Activated CD8-positive, alpha-beta memory T cell treated with anti-CD3 and anti-CD28 coated beads for 1 hour (primary cell): ENCODE results near the gene RGS4.
"Not testable (repeated sequence)": the region's sequence is repeated elsewhere in the genome, so short reads cannot be mapped to it uniquely, and the experiment has no call there.

Experiments
- DNase-seq, 2 donors: peaks; one replicate each; pipeline ENCODE4 v3.0.0-alpha.2; 2020; ENCODE audit warnings: low read depth in 1 of 2; ENCODE audit errors: extremely low read depth in 1 of 2

RGS4 gene

DNA sequence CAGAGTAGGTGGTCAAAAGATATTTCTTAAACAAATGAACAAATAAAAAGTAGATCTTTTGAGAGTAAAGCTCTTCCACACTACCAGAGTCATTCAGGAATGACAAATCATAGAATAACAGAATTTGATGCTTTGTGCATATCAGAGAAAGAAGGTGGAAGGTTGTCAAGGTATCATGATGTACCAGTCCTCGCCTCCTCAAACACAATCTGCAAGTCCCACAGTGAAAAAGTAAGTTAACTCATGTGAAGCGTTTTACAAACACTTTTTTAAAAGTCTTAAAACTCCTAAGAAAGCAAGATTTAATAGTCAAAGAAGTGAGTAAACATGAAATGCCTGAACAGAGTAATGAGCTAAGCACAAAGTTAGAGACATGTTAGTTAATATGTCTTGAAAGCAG, 2.5 kb upstream of the RGS4 start:
- DNase-seq = no peak

DNA sequence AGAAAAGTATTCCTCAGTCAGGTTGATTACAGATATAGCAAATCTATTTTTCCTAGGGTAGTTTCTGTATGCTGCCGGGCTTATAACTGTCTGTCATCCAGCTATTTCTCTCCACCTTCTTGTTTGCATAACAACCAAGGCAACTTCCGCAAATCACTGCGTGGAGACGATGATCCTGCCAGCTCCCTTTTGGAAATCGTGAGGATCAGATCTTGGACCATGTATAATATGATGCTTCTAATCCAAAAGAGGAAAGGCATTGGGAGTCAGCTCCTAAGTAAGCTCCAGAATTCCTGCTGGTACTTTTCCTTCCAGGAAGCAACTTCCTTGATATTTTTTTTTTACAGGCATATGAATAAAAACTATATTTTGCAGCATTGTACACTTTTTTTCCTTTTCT, 445 bp upstream of the RGS4 start:
- no peak for DNase-seq

GRCh38 chr1:163069655-163070277, 605 bp downstream of the RGS4 start:
- DNase-seq = no peak

- no peak for DNase-seq
Measured at GRCh38 chr1:163071405-163072255, 2.5 kb downstream of the RGS4 start.

DNA sequence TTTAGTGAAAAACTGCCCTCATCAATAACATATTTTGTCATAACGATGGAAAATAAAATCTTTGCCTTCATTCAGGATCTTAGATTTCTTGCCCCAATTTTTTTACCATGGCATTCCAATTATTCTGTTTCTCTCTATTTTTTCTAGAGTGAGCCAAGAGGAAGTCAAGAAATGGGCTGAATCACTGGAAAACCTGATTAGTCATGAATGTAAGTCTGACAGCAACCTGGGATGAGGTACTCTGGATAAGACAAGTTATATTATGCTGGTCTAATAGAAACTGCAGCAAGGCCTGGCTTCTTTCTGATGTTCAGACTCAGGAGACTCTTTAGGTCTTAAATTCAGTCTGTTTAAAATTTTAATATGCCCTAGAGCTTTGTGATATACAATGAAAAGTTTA, 3.5 kb downstream of the RGS4 start:
- no peak for DNase-seq

- DNase-seq = no peak
Measured at GRCh38 chr1:163074004-163074403, 4.8 kb downstream of the RGS4 start.

DNA sequence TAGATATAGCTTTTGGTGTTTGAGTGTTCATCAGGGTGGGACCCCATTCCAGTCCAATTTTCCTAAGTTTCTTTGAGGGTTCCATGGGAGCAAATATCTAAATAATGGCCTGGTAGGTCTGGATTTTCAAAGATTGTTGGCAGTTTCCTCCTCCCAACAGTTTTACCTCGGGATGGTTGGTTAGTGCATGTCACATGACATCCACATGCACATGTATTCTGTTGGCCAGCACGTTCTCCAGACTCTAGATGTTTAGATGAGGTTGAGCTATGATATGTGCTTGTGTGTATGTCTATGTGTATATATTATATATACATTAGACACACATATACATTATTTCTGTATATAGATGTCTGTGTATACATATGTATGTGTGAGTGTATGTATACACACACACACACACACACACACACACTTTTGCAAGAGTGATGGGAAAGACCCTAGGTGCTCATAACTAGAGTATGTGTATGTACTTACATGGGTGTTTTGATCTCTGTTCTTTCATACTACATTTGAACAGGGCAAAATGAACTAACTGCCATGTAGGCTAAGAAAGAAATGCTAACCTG, 5.6 kb downstream of the RGS4 start:
- no peak for DNase-seq

- no peak for DNase-seq
Measured at GRCh38 chr1:163076044-163076443, 6.9 kb downstream of the RGS4 start.

DNA sequence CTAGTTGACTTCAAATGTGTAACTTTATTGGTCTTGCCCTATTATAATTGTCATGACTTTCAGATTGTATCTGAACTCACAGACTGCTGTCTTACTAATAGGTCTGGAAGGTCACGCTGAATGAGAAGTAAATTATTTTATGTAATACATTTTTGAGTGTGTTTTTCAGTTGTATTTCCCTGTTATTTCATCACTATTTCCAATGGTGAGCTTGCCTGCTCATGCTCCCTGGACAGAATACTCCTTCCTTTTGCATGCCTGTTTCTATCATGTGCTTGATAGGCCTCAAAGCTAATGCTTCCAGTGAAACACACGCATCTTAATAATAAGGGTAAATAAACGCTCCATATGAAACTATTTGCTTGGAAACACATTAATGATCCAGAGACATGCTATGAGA, 7.3 kb downstream of the RGS4 start:
- no peak for DNase-seq

DNA sequence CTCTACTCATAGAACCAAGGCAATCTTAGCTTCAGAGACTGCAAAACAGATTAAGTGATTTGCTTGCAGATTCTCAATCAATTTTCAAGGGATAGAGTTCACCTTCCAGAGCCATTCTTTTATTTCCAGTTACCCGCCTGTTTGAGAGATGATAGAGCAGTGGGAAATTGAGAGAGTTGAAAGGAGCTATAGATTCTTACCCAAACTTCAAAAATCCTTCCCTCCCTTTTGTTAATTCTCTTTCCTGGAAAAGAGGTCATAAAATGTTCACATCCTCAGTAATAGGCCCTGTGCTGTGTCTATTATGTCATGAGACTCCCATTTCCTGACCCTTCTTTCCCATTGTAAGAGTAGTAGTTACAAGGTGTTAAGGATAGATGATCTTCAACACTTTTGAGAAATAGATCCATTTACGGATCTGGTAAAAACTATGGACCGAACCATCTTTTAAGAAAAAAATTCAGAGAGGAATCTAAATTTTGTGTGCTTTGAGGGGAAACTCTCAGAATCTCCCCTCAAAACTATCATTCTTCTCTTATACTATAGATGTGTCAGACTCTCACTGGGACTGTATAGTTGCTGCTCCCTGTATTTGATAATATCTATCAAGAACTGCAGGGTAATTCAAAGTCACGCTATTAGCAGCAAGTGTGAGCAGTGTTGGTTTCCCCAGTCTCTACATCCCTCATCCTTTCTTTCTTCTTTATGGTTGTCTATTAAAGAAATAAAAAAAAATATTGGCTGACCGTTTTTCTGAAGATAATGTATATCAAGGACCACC, 8.0 kb downstream of the RGS4 start:
- DNase-seq = no peak

DNA sequence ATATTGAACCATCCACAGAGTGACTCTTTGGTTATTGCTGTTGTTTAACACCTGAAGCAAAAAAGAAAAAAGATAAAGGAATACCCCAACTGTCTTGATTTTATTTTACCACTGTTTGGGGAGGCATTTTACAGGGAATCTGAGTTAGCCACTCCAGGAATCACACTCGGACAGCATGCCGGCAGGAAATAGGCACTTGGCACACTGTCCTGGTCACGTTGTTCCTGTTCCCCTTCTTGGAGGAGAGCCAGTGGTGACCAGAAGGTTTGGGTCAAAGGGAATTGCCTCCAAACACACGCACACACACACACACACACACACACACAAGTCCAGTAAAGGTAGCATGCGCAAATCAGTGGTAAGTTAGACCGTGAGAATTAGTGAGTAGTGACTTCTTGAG, 13.8 kb downstream of the RGS4 start:
- no peak for DNase-seq

DNA sequence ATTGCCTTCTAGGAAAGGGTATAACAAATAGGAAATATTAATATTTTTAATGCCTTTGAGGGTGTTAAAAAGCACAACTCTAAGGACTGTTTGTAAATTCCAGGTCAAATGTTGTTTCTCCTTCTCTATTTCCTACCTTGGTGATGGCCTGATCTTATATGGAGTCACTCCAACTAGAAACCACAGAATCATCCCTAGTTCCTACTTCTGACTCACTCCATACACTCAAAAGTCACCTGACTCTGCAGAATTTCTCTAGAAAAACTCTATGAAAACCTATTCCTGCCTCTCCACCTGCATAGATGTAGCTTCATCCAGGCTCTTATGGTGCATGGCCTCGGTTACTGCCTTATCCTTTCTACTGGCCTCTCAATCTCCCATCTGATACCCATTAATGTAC, 14.5 kb downstream of the RGS4 start:
- DNase-seq = no peak

DNA sequence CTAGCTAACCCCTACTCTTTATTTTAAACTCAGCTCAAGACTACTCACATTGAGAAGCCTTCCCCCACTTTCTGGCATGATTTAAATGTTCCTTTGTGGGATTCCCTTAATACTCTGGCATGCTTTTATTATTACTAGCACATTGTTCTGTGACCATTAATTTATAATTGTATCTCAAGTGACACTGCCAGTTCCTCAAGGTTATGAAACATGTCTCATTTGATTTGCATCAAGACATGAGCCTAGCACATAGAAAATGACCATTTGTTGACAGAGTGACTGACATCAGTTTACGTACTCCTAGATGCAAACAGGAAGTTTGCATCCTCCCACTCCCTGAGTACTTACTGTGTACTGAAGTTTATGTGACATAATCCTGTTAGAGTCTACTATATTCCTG, 15.2 kb downstream of the RGS4 start:
- no peak for DNase-seq

GRCh38 chr1:163085041-163085903, 16.1 kb downstream of the RGS4 start:
- DNase-seq = no peak

- no peak for DNase-seq
Measured at GRCh38 chr1:163085904-163086268, 16.7 kb downstream of the RGS4 start.

GRCh38 chr1:163089117-163089516, 20.0 kb downstream of the RGS4 start:
- not testable (repeated sequence) for DNase-seq

GRCh38 chr1:163090321-163090945, 21.3 kb downstream of the RGS4 start:
- no peak for DNase-seq

- DNase-seq = no peak
Measured at GRCh38 chr1:163093169-163093568, 24.0 kb downstream of the RGS4 start.

GRCh38 chr1:163093579-163093978, 24.4 kb downstream of the RGS4 start:
- no peak for DNase-seq

DNA sequence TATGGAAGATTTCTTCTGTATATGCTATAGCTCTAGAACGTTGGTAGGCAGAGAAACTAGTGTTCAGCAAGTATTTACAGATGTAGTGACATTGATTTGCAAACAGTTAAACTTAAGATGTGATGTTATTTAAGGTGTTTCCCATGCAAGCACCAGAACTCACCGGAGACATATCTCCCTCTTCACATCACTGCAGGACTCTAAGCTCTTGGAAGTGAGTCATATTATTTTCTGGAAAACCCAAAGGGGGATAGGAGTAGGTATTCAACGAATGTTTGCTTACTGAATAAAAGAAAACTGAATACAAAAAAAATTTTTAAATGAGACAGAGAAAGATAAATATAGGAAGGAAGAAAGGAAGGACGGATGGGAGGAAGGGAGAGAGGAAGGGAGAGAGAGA, 25.0 kb downstream of the RGS4 start:
- DNase-seq = no peak
